ENCODE measurements around the gene TMEM145.

TMEM145 gene

DNA sequence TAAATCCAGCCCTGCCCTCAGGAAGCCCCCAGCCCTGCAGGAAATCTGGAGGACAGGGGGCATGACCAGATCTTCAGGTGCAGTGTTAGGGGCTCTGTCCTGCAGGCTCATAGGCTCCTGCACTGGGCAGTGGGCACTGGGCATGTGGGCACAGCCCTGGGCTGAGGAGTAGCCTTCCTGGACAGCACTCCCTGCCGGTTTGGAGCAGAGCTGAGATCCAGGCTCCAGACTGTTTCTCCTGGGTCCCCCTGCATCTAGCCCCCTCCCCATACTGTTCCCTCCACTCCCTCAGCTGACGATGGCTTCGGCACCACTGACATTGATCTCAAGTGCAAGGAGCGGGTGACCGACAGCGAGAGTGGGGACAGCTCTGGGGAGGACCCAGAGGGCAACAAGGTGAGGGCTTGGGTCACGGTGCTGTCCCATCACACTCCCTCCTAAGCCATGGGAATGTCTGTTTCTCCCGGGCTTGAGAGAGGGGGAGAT lies 23.5 kb upstream of the TMEM145 start:
- intact Hi-C loops (cut with micrococcal nuclease), result loop anchor here (5.0 to 10.0 kb wide), 2 partner anchors 157 to 185 kb away; partner anchors contain the start of gene POU2F2
- no peak overlapping the region for H3K4me3 Mint-ChIP-seq
- H3K27ac Mint-ChIP-seq, result no peak overlapping the region
- H3K36me3 Mint-ChIP-seq (ENCODE audit: low read depth), result peaks cover 80% of the 10 kb centered on the region
- H3K27me3 Mint-ChIP-seq, result no peaks in the 10 kb centered on the region
- peaks cover 42% of the 10 kb centered on the region for H3K4me1 Mint-ChIP-seq (ENCODE audit: low read depth)
- H3K9me3 Mint-ChIP-seq, result no peaks in the 10 kb centered on the region

DNA sequence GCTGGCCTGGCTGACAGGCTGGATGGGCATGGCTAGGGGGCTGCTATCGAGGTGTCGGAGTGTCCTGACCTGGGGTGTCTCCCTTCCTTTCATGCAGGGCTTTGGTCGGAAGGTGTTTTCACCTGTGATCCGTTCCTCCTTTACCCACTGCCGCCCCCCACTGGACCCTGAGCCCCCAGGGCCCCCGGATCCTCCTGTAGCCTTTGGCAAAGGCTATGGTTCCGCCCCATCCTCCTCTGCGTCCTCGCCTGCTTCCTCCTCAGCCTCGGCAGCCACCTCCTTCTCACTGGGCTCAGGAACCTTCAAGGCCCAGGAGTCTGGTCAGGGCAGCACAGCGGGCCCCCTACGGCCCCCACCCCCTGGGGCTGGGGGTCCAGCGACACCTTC lies 23.0 kb upstream of the TMEM145 start:
- Mint-ChIP-seq H3K27ac (no peak overlapping the region), H3K4me1 (ENCODE audit: low read depth) (peaks cover 37% of the 10 kb centered on the region), H3K36me3 (ENCODE audit: low read depth) (peaks cover 85% of the 10 kb centered on the region), H3K27me3 (no peaks in the 10 kb centered on the region), H3K9me3 (no peaks in the 10 kb centered on the region), H3K4me3 (no peak overlapping the region)
- intact Hi-C loops (cut with micrococcal nuclease), result loop anchor here (10.0 kb wide), 1 partner anchor 185 kb away; no protein-coding TSS in a partner anchor

DNA sequence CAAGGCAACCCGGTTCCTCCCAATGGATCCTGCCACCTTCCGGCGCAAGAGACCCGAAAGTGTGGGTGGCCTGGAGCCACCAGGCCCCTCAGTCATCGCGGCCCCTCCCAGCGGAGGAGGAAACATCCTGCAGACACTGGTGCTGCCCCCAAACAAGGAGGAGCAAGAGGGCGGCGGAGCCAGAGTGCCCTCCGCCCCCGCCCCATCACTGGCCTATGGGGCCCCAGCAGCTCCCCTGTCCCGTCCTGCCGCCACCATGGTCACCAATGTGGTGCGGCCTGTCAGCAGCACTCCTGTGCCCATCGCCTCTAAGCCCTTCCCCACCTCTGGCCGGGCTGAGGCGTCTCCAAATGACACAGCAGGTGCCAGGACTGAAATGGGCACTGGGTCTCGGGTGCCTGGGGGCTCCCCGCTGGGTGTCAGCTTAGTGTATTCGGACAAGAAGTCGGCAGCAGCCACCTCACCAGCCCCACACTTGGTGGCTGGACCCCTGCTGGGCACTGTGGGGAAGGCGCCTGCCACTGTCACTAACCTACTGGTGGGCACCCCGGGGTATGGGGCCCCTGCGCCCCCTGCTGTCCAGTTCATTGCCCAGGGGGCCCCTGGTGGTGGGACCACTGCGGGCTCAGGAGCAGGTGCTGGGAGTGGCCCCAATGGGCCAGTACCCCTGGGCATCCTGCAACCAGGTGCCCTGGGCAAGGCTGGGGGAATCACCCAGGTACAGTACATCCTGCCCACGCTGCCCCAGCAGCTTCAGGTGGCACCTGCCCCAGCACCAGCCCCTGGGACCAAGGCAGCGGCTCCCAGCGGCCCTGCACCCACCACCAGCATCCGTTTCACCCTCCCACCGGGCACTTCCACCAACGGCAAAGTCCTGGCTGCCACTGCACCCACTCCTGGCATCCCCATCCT lies 22.3 kb upstream of the TMEM145 start:
- Mint-ChIP-seq H3K9me3 (no peaks in the 10 kb centered on the region), H3K36me3 (ENCODE audit: low read depth) (peaks cover 89% of the 10 kb centered on the region), H3K4me3 (no peak overlapping the region), H3K4me1 (ENCODE audit: low read depth) (peaks cover 30% of the 10 kb centered on the region), H3K27ac (no peak overlapping the region), H3K27me3 (no peaks in the 10 kb centered on the region)
- intact Hi-C loops (cut with micrococcal nuclease), result loop anchor here (10.0 kb wide), 1 partner anchor 186 kb away; no protein-coding TSS in a partner anchor

DNA sequence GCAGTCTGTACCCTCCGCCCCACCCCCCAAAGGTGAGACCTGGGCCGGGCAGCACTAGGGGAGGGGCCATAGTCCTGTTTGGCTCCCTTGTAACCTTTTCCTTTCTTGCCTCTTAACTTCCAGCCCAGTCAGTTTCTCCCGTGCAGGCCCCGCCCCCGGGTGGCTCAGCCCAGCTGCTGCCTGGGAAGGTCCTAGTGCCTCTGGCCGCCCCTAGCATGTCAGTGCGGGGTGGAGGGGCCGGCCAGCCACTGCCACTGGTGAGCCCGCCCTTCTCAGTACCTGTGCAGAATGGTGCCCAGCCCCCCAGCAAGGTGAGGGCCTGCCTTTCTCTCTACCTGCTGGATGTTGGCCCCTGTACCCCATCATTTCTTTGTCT lies 21.7 kb upstream of the TMEM145 start:
- Mint-ChIP-seq H3K27ac (no peak overlapping the region), H3K9me3 (no peaks in the 10 kb centered on the region), H3K36me3 (ENCODE audit: low read depth) (peaks cover 89% of the 10 kb centered on the region), H3K27me3 (no peaks in the 10 kb centered on the region), H3K4me3 (no peak overlapping the region), H3K4me1 (ENCODE audit: low read depth) (peaks cover 24% of the 10 kb centered on the region)
- intact Hi-C loops (cut with micrococcal nuclease), result loop anchor here (10.0 kb wide), 1 partner anchor 187 kb away; no protein-coding TSS in a partner anchor

DNA sequence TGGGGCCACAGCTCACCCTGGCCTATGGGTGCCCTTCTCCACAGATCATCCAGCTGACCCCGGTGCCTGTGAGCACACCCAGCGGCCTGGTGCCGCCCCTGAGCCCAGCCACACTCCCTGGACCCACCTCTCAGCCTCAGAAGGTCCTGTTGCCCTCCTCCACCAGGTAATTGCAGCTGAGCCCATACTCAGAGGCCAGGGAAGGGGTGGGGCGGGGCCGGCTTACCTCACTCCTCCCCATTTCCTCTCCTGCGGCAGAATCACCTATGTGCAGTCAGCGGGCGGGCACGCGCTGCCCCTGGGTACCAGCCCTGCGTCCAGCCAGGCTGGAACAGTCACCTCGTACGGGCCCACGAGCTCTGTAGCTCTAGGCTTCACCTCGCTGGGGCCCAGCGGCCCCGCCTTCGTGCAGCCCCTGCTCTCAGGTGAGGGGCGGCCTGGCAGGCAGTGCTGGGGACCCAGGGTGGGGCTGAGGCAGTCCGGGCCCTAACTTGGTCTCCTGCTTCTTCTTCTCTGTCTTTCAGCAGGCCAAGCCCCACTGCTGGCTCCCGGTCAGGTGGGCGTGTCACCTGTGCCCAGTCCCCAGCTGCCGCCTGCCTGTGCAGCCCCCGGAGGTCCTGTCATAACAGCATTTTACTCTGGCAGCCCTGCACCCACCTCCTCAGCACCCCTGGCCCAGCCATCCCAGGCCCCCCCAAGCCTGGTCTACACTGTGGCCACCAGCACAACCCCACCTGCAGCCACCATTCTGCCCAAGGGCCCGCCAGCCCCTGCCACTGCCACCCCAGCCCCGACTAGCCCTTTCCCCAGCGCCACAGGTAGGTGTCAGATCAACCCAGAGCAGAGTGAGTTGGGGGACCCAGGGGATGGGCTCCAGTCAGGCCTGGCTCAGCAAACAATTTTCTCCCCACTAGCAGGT lies 20.8 kb upstream of the TMEM145 start:
- Mint-ChIP-seq H3K4me3 (no peak overlapping the region), H3K9me3 (no peaks in the 10 kb centered on the region), H3K36me3 (ENCODE audit: low read depth) (peaks cover 89% of the 10 kb centered on the region), H3K27me3 (no peaks in the 10 kb centered on the region), H3K27ac (no peak overlapping the region), H3K4me1 (ENCODE audit: low read depth) (peaks cover 16% of the 10 kb centered on the region)
- intact Hi-C loops (cut with micrococcal nuclease), result loop anchor here (10.0 kb wide), 1 partner anchor 188 kb away; no protein-coding TSS in a partner anchor

DNA sequence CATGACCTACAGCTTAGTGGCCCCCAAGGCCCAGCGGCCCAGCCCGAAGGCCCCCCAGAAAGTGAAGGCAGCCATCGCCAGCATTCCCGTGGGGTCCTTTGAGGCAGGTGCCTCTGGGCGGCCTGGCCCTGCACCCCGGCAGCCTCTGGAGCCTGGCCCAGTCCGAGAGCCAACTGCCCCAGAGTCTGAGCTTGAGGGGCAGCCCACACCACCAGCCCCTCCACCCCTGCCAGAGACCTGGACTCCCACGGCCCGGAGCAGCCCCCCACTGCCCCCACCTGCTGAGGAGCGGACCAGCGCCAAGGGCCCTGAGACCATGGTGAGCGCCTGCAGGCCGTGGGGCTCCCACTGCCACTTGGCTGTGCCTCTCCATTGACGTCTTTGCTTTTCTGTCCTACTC lies 20.1 kb upstream of the TMEM145 start:
- intact Hi-C loops (cut with micrococcal nuclease), result loop anchor here (10.0 kb wide), 1 partner anchor 188 kb away; no protein-coding TSS in a partner anchor
- Mint-ChIP-seq H3K36me3 (ENCODE audit: low read depth) (peaks cover 82% of the 10 kb centered on the region), H3K4me1 (ENCODE audit: low read depth) (peaks cover 12% of the 10 kb centered on the region), H3K27me3 (no peaks in the 10 kb centered on the region), H3K9me3 (no peaks in the 10 kb centered on the region), H3K4me3 (no peak overlapping the region), H3K27ac (no peak overlapping the region)

DNA sequence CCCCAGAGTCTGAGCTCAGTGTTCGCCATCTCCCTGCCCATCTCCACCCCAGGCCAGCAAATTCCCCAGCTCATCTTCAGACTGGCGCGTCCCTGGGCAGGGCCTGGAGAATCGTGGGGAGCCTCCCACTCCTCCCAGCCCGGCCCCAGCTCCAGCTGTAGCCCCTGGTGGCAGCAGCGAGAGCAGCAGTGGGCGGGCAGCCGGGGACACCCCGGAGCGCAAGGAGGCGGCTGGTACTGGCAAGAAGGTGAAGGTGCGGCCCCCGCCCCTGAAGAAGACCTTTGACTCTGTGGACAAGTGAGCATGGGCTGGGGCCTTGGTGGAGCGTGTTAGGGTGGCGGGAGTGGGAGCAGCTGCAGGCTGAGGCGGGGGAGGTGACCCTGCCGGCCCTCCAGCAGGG lies 19.6 kb upstream of the TMEM145 start:
- intact Hi-C loops (cut with micrococcal nuclease), result loop anchor here (10.0 kb wide), 1 partner anchor 189 kb away; no protein-coding TSS in a partner anchor
- Mint-ChIP-seq H3K27me3 (no peaks in the 10 kb centered on the region), H3K36me3 (ENCODE audit: low read depth) (peaks cover 76% of the 10 kb centered on the region), H3K27ac (no peak overlapping the region), H3K4me3 (no peak overlapping the region), H3K4me1 (ENCODE audit: low read depth) (peaks cover 8% of the 10 kb centered on the region), H3K9me3 (no peaks in the 10 kb centered on the region)

DNA sequence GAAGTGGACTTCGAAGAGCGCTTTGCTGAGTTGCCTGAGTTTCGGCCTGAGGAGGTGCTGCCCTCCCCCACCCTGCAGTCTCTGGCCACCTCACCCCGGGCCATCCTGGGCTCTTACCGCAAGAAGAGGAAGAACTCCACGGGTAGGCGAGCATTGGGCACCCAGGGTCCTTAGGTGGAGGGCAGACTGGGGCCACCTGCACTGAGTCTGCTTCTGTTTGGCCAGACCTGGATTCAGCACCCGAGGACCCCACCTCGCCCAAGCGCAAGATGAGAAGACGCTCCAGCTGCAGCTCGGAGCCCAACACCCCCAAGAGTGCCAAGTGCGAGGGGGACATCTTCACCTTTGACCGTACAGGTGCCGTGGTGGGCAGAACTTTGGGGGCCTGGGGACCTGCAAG lies 19.2 kb upstream of the TMEM145 start:
- H3K27me3 Mint-ChIP-seq, result no peaks in the 10 kb centered on the region
- H3K9me3 Mint-ChIP-seq, result no peaks in the 10 kb centered on the region
- H3K27ac Mint-ChIP-seq, result no peak overlapping the region
- peaks cover 72% of the 10 kb centered on the region for H3K36me3 Mint-ChIP-seq (ENCODE audit: low read depth)
- intact Hi-C loops (cut with micrococcal nuclease), result loop anchor here (10.0 kb wide), 1 partner anchor 189 kb away; no protein-coding TSS in a partner anchor
- no peak overlapping the region for H3K4me3 Mint-ChIP-seq
- H3K4me1 Mint-ChIP-seq (ENCODE audit: low read depth), result peaks cover 6% of the 10 kb centered on the region

DNA sequence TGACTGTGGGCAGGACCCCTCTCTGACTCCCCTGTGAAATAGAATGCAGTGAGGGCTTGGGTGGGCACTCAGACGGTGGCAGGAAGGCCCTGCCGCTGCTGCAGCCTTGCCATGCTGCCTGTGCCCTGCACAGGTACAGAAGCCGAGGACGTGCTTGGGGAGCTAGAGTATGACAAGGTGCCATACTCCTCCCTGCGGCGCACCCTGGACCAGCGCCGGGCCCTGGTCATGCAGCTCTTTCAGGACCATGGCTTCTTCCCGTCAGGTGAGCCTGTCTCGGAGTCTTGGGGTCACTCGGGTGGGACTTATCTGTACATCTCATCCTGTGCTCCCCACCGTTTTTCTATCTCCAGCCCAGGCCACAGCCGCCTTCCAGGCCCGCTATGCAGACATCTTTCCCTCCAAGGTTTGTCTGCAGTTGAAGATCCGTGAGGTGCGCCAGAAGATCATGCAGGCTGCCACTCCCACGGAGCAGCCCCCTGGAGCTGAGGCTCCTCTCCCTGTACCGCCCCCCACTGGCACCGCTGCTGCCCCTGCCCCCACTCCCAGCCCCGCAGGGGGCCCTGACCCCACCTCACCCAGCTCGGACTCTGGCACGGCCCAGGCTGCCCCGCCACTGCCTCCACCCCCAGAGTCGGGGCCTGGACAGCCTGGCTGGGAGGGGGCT lies 18.5 kb upstream of the TMEM145 start:
- Mint-ChIP-seq H3K4me1 (ENCODE audit: low read depth) (peaks cover 6% of the 10 kb centered on the region), H3K27me3 (no peaks in the 10 kb centered on the region), H3K4me3 (no peak overlapping the region), H3K27ac (no peak overlapping the region), H3K36me3 (ENCODE audit: low read depth) (peaks cover 66% of the 10 kb centered on the region), H3K9me3 (no peaks in the 10 kb centered on the region)
- intact Hi-C loops (cut with micrococcal nuclease), result loop anchor here (10.0 kb wide), 1 partner anchor 190 kb away; no protein-coding TSS in a partner anchor

DNA sequence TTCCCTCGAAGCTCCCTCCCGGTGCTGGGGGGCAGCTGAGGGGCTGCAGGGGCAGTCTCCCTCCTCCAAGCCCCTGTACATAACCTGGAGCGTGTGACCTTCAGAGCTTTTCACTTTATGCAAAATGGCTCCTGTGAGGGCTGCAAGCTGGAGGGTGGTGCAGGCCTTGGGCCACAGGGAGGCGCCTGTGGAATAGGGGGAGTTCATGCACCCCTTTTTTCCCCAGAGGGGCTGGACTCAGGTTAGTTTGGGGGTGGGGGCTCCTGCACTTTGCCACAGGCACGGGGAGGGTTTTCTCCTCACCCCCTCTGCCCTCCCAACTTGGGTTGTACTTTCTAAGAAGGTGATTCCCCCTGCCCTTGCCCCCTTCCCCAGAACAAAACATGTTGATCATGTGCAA lies 17.8 kb upstream of the TMEM145 start:
- H3K36me3 Mint-ChIP-seq (ENCODE audit: low read depth), result peaks cover 58% of the 10 kb centered on the region
- H3K27ac Mint-ChIP-seq, result no peak overlapping the region
- intact Hi-C loops (cut with micrococcal nuclease), result loop anchor here (10.0 kb wide), 1 partner anchor 191 kb away; no protein-coding TSS in a partner anchor
- no peaks in the 10 kb centered on the region for H3K9me3 Mint-ChIP-seq
- H3K27me3 Mint-ChIP-seq, result no peaks in the 10 kb centered on the region
- H3K4me1 Mint-ChIP-seq (ENCODE audit: low read depth), result peaks cover 6% of the 10 kb centered on the region
- no peak overlapping the region for H3K4me3 Mint-ChIP-seq

DNA sequence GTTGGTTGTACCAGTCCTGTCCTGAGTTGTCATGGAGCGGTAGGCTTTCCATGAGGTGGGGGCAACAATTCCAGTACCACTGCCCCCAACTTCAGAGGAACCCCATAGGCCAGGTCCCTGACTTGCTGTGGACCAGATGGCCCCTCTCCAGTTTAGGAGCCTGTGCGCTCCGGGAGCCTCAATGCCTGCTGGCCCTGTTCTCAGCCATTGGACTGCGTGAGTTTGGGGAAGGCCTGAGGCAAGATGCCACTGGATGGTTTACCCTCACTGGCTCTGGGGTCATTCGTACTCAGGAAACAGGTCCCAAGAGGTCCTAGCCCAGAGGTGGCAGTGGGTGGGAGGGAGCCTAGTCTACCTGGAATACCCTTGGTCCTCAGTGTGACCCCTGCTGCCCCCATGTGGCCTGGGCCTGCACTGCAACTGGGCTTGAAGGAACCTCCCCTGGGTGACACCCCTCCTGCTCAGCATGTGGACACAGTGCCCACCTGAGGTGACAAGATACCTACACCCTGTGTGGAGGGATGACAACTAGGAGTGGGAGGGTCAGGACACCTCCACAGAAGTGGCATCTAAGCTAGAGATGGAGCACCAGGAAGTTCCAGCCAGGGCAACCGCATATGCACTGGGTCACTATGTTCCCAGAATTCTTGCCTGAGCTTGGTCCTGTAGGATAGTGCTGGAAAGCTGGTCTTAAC lies 17.1 kb upstream of the TMEM145 start:
- intact Hi-C loops (cut with micrococcal nuclease), result loop anchor here (10.0 kb wide), 1 partner anchor 191 kb away; no protein-coding TSS in a partner anchor
- H3K4me3 Mint-ChIP-seq, result no peak overlapping the region

DNA sequence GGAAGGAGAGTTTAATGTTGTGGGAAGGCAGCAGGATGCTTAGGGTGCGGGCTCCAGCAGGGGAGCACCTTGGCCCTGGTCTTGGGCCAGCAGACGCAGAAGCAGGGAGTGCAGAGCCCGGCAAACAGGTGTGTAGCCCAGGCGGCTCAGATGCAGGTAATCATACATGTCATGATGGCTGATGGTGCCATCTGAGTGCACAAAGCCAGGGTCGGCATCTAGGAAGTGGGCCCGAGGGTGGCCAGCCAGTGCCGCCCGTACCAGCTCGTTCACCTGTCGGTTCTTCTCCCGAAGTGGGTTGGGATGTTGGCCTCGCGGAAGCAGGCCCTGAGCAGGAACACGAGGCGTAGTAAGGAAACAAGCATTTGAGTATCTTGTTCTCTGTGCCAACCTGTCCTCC lies 16.1 kb upstream of the TMEM145 start:
- Mint-ChIP-seq H3K4me1 (ENCODE audit: low read depth) (peaks cover 13% of the 10 kb centered on the region), H3K9me3 (no peaks in the 10 kb centered on the region), H3K27ac (no peak overlapping the region), H3K27me3 (no peaks in the 10 kb centered on the region), H3K4me3 (no peak overlapping the region), H3K36me3 (ENCODE audit: low read depth) (peaks cover 41% of the 10 kb centered on the region)
- intact Hi-C loops (cut with micrococcal nuclease), result loop anchor here (10.0 kb wide), 1 partner anchor 192 kb away; no protein-coding TSS in a partner anchor

More for the DNA sequence above, 17.1 kb upstream of the TMEM145 start:
- H3K9me3 Mint-ChIP-seq, result no peaks in the 10 kb centered on the region
- H3K36me3 Mint-ChIP-seq (ENCODE audit: low read depth), result peaks cover 52% of the 10 kb centered on the region
- H3K27me3 Mint-ChIP-seq, result no peaks in the 10 kb centered on the region
- no peak overlapping the region for H3K27ac Mint-ChIP-seq
- H3K4me1 Mint-ChIP-seq (ENCODE audit: low read depth), result peaks cover 9% of the 10 kb centered on the region

Data from dendritic cell treated with granulocyte-macrophage colony-stimulating factor and Interleukin-4, amounts not matched to agents 40 ng/mL and 50 ng/mL, for 4 days (primary cell).